ENCODE measurements around the gene GRIN1. TPM values are rescaled to one million over a fixed set of nuclear protein-coding genes. Genes with fewer than 3 reads are reported as not detected.

GRIN1 gene
- total and polyA plus RNA-seq, 10 of the 15 experiments (the other 5 are each of a cell fraction or from before 2014, with no cell fraction given): 0.05 to 0.10 (median 0.06) TPM; not detected in 6

- TF ChIP-seq ZNF687 (IDR thresholded peaks at IDR 0.05) (no peak), NRF1 (conservative IDR thresholded peaks at IDR 0.05; ENCODE audit: low read depth, low read length) (no peak), CBFB (IDR thresholded peaks at IDR 0.05; ENCODE audit: low read depth) (no peak), RAD51 (IDR thresholded peaks at IDR 0.05) (no peak), TCF7 (IDR thresholded peaks at IDR 0.05; ENCODE audit: borderline replicate concordance) (no peak), ZBTB4 (CRISPR knock-in tag; IDR thresholded peaks at IDR 0.05) (no peak)
These were observed 2.6 kb upstream of the GRIN1 start (continued) for GRCh38 chr9:137136261-137136880.
